ENCODE data around the gene SLC6A17.

The SLC6A17 gene

GRCh38 chr1:110235181-110235833 lies 85.0 kb downstream of the SLC6A17 start:
- Mint-ChIP-seq H3K4me1 (peaks cover 14% of the 10 kb centered on the region), H3K9me3 (no peaks in the 10 kb centered on the region), H3K4me3 (no peak overlapping the region), H3K27ac (peak overlapping the region; percentile 49), H3K36me3 (ENCODE audit: low read depth) (no peaks in the 10 kb centered on the region), H3K27me3 (ENCODE audit: low read depth, poor library complexity) (peaks cover 14% of the 10 kb centered on the region)
- no peak for TF ChIP-seq CTCF (IDR thresholded peaks at IDR 0.05)
- no peak for DNase-seq

- no peak for DNase-seq
- no peak for TF ChIP-seq CTCF (IDR thresholded peaks at IDR 0.05)
- peaks cover 14% of the 10 kb centered on the region for H3K4me1 Mint-ChIP-seq
- no peak overlapping the region for H3K27ac Mint-ChIP-seq
- no peak overlapping the region for H3K4me3 Mint-ChIP-seq
- peaks cover 13% of the 10 kb centered on the region for H3K27me3 Mint-ChIP-seq (ENCODE audit: low read depth, poor library complexity)
- H3K36me3 Mint-ChIP-seq (ENCODE audit: low read depth) = no peaks in the 10 kb centered on the region
- H3K9me3 Mint-ChIP-seq = no peaks in the 10 kb centered on the region
These were observed 85.8 kb downstream of the SLC6A17 start for GRCh38 chr1:110235834-110236682.

- H3K36me3 Mint-ChIP-seq (ENCODE audit: low read depth) = no peaks in the 10 kb centered on the region
- peaks cover 16% of the 10 kb centered on the region for H3K4me1 Mint-ChIP-seq
- H3K9me3 Mint-ChIP-seq = no peaks in the 10 kb centered on the region
These were observed 87.3 kb downstream of the SLC6A17 start for GRCh38 chr1:110237386-110238152.

GRCh38 chr1:110239441-110240430 lies 89.4 kb downstream of the SLC6A17 start:
- TF ChIP-seq CTCF (IDR thresholded peaks at IDR 0.05) = no peak
- no peak for DNase-seq
- H3K9me3 Mint-ChIP-seq = no peaks in the 10 kb centered on the region
- H3K27ac Mint-ChIP-seq = no peak overlapping the region
- peaks cover 23% of the 10 kb centered on the region for H3K27me3 Mint-ChIP-seq (ENCODE audit: low read depth, poor library complexity)
- no peak overlapping the region for H3K4me3 Mint-ChIP-seq
- H3K36me3 Mint-ChIP-seq (ENCODE audit: low read depth) = no peaks in the 10 kb centered on the region
- H3K4me1 Mint-ChIP-seq = peaks cover 26% of the 10 kb centered on the region

More at GRCh38 chr1:110237386-110238152, 87.3 kb downstream of the SLC6A17 start:
- Mint-ChIP-seq H3K27me3 (ENCODE audit: low read depth, poor library complexity) (peaks cover 20% of the 10 kb centered on the region), H3K27ac (no peak overlapping the region), H3K4me3 (no peak overlapping the region)
- DNase-seq = no peak
- TF ChIP-seq CTCF (IDR thresholded peaks at IDR 0.05) = no peak

- TF ChIP-seq CTCF (IDR thresholded peaks at IDR 0.05) = no peak
- Mint-ChIP-seq H3K36me3 (ENCODE audit: low read depth) (no peaks in the 10 kb centered on the region), H3K27ac (no peak overlapping the region), H3K27me3 (ENCODE audit: low read depth, poor library complexity) (peaks cover 29% of the 10 kb centered on the region), H3K4me3 (no peak overlapping the region), H3K4me1 (peaks cover 19% of the 10 kb centered on the region), H3K9me3 (no peaks in the 10 kb centered on the region)
- DNase-seq = no peak
These were observed 90.3 kb downstream of the SLC6A17 start for GRCh38 chr1:110240476-110241210.
